Fibroblast of the conjunctiva (primary cell): ENCODE data around the gene LTC4S.

Experiments used
- DNase-seq: peaks from one replicate; pipeline ENCODE4 v3.0.0-alpha.2; 2010; ENCODE audit warnings: low read depth

Gene LTC4S

DNA sequence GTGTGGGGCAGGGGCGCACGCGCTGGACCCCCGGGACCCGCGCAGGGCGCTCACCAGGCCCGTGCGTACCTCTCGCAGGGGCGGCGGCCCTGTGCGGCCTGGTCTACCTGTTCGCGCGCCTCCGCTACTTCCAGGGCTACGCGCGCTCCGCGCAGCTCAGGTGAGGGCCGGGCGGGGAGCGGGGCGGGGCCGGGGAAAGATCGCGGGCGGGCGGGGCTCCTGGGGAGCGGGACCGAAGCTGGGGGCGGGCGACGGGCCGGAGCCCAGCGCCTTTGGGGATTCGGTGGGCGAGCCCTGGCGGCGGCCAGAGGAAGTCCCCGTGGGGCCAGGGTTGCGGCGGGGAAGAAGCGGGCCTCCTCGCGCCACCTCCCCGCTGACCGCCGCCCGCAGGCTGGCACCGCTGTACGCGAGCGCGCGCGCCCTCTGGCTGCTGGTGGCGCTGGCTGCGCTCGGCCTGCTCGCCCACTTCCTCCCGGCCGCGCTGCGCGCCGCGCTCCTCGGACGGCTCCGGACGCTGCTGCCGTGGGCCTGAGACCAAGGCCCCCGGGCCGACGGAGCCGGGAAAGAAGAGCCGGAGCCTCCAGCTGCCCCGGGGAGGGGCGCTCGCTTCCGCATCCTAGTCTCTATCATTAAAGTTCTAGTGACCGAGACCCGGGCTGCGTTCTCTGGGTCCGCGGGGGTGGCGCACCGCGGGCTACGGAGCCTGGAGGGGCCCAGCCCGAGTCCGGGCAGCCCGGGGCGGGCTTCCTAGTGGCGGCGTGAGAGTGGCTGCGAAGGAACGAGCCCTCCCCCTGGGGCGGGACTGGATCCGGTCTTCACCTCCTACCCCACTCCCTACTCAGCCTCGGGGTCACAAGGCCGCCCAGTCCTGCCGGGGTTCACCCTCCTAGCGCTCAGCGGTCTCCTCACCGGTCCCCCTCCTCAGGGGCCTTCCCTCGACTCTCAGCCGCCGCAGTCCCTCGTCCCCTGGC is 2.4 kb downstream of the LTC4S start:
- peak; percentile 51 for DNase-seq

DNA sequence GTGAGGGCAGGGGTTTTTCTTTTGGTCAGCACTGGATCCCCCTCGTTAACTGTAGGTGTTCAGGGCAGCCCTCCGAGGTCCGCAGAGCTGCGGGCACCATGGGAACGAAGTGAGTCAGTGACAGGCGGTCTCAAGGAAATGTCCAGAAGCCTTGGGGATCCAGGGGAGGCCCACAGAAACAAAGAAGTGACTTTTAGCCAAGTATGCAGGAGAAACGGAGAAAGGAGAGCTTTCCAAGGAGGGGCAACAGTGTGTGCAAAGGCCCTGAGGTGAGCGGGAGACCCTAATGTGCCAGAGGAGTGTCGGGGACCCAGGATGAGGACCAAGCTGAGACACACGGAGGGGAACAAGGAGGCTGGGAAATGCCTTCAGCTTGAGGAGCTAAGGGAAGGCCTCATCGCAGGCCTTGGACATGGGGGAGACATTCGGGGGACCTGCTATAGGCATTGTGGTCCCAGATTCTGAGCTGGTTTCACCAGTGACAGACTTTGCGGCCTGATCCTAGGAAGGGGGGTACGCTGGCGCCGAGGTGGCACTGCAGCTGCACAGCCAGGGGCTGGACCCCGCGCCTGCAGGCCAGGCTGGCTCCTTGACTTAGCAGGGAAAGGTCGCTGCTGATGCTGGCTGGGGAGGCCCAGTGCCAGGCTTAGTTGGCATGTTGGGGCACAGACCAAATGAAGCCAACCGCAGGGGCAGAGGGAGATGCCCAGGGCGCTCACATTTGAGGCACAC is 3.3 kb downstream of the LTC4S start:
- DNase-seq = no peak

DNA sequence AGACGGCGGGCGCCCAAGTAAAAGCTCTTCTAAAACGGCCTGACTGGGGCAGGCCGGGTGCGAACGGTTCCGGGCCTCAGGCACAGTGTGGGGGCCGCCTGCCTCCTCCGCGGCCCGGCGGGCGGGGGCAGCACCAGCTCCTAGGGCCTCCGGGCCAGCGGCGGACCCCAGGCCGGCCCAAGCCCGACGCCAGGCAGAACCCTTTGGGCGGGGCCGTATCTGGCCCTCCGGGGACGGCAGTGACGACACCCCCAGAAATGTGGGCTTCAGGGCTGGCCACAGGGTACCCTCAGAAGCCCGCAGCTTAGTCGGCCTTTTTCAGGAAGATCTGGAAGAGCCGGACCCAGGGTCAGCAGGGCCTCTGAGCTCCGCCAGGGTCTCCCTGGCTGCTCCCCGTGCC is 4.0 kb downstream of the LTC4S start:
- DNase-seq = no peak

DNA sequence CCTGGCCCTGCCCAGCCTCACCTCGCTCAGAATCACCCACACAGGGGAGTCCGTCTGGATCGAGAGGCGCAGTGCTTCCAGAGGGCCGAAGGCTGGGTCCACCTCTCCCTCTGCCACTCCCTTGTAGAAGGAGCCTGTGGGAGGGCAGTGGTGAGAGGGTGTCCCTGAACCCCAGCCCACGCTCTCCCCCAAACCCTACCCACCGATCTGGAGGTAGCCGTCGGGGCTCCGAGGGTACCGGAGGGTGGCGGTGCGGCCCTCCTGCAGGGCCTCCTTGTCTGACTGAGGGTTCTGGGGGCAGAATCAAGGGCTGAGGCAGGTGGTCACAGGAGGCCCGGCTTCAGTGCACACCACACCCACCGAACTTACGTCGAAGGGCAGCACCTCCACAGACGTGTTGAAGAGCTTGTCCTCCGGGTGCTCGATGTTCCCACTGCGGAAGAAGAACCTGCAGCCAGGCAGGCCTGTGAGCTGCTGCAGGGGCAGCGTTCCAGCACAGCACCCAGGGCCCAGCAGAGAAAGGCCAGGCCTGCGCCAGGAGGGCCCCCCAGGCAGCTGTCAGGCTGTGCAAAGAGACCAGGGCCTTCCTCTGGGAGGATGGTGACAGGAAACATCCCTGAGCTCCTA is 4.5 kb downstream of the LTC4S start:
- no peak for DNase-seq

DNA sequence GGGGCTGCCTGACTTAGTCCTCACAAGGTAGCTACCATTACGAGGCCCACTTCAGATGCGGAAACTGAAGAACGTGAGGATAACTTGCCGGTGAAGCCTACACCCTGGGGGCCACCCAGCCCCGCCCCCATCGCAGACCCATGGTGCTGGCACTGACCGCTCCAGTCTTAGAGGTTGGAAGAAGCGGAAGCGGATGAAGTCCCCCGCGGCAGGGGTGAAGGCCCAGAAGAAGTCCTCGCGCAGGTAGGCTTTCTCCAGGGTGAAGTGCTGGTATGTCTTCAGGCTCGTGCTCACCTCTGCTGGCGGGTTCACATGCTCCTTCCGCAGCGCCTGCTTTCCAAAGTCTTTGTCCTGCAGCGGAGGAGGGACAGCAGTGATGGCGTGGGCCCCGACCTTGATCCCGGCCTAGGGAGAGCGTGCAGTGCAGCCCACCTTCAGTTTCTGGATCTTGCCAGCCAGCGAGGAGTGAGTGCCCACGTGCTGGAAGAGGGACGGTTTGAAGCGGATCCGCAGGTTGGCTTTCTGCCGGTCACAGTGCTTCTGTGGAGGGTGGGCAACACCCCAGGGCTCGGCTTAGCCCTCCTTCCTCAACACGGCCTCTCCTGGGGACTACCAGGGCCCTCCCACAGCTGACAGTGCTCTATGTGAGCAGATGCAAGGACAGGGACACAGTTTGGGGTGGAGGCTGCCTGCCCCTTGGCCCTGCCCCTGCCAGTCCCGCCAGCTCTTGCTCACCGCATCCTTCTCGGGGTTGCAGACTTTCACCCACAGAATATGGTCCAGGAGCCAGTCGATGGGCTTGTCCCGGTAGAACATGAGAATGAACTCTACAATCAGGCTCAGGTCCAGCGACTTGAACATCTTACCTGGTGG is 5.2 kb downstream of the LTC4S start:
- no peak for DNase-seq

DNA sequence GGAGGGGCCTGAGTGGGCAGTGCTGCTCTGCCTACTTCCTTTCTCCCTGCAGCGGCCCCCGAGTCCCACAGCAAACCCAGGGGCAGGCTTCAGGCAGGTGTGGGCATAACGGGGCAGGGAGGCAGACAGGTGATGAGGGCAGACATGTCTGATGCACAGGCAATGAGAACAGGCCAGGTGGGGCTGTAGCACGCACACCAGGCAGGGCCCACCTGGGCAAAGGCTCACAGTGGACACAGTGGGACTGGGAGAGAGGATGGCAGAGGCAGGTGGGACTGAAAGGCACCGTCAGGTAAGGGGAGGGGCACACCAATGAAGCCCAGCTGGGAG is 5.8 kb downstream of the LTC4S start:
- DNase-seq = no peak

DNA sequence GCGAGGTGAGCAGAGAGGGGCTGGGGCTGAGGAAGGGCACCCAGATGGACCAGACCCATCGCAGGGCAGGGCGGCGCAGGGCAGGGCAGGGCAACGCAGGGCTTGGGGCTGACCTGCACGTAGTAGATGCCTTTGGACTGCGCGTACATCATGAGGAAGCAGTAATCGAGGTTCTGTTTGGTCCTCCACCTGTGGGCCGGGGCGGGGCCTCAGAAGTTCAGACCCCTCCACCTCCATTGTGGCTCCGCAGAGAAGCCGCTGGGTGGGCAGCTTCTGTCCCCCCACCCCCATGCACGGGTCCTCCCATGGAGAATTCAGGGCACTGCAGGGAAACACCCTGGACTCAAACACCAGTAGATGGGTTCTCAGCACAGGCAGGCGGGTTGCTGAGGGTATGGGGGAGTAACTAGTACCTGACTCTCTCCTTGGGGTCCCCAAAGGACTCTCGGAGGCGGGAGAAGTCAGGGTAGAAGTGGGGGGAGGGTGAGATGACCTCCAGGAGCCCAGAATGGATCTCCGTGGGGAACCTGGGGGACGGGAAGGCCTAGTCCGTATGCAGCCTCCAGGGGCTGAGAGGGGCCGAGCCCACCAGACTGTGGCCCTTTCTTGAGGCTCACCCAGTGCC is 6.4 kb downstream of the LTC4S start:
- no peak for DNase-seq

DNA sequence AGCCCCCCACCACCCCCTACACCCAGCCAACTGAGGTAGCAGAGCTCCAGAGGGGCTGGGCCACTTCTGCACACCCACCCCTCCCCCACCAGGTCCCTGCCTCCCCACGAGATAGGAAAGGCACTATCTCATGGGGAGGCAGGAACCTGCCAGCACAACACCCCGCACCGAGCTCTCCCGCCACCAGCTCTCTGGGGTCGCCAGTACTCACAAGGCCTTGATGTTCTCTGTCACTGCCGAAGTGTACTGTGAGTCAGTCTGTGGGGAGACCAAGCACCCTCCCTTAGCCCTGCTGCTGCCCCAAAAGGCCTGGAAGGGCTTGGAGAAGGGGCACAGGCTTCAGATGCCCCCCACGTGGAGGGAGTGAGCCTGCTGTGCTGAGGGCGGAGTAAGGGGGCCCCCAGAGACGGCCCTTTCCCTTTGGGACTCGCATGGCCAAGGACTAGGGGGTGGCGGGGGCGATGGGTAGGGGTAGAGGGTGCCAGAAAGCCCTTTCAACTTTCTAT is 7.0 kb downstream of the LTC4S start:
- DNase-seq = no peak

DNA sequence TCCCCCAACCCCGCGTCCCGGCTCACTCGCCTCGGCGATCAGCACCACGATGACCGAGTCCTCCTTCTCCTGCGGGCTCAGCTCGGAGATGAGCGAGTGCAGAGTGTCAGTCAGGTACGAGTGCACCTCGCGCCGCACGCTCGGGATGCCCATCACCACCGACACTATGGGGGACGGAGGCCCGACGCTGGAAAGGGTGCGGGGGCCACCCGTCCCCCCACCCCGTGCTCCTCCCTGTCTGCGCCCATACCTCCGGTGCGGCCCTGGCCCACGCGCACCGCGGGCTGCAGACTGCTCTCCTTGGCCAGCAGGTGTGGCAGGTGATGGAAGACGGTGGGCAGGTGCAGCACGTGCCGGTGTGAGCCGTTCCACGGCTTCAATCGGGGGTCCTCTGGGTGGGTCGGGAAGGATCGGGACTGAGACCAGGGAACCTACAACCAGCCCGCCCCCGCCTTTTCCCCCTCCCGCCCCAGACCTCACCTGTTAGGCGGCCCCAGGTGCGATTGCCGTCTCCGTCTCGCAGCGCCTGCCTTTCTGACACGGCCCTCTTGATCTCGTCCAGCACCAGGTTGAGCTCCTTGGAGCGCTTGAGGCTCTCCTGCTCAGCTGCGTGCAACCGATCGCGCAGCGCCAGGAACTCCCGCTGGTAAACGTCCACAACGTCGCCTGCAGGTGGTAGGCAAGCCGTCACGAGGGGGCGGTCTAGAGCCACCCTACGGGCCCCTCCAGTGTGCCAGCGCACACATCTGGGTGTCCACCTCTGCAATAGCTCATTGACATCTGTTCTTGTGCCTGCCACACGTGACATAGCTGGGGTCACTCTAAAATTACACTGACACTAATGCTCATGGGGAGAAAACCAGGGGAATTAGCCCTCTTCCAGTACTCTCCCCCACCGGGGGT is 7.8 kb downstream of the LTC4S start:
- no peak for DNase-seq

DNA sequence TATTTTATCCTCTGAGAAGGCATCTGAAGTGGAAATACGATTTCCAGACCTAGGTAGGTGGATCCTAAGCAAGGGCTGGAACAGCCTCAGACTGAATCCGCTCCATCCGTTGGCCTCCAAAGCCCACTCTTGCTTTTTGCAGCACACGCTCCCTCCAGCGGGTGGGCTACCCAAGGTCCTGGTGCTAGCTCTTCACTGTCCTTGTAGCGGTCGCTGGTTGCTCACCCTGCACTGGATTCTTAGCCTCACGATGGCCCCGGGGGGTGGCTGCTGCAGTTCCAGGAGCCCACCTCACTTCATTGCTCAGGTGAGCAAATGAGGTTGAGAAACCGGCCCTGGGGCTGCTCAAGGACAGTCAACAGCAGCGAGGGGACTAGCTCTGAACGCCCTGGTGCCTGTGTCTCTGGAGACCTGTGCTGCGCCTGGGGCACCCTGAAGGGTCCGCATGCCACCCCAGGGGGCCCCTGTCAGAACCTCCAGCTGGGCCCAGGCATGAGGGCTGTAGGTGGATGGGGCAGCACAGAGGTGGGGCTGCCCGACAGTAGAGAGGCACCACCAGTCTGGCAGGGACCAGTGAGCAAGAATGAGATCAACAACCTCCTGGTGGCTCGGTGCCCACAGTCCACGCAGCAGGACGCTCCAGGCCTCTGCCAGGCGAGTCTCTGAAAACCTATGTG is 8.6 kb downstream of the LTC4S start:
- no peak for DNase-seq

DNA sequence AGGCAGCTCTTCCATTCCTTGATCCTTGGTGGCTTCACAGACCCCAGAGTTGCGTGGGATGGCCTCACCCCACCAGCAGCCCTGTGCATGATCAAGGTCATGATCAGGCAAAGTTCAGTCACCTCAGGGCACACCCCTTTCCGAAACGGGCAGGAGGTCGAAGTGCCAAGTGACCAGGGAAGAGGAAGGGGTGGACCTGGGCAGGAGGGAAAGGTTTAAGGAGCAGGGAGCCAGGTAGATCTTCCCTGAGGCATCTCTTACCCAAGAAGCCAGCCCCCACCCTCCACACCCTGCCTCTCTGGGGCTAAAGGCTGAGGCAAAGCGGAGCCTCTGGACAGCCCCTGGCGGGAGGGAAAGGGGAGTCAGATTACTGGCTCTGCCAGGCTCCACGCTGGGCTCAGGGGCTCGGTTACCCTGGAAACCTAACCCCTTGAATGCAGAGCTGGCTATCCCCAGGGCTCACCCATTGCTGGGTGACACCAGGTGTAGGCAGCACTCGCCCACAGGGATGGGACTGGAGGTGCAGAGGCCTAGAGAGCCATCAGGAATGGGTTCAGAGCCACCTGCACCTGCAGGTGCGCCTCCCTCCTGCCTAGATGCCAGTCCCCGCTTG is 9.3 kb downstream of the LTC4S start:
- no peak for DNase-seq

DNA sequence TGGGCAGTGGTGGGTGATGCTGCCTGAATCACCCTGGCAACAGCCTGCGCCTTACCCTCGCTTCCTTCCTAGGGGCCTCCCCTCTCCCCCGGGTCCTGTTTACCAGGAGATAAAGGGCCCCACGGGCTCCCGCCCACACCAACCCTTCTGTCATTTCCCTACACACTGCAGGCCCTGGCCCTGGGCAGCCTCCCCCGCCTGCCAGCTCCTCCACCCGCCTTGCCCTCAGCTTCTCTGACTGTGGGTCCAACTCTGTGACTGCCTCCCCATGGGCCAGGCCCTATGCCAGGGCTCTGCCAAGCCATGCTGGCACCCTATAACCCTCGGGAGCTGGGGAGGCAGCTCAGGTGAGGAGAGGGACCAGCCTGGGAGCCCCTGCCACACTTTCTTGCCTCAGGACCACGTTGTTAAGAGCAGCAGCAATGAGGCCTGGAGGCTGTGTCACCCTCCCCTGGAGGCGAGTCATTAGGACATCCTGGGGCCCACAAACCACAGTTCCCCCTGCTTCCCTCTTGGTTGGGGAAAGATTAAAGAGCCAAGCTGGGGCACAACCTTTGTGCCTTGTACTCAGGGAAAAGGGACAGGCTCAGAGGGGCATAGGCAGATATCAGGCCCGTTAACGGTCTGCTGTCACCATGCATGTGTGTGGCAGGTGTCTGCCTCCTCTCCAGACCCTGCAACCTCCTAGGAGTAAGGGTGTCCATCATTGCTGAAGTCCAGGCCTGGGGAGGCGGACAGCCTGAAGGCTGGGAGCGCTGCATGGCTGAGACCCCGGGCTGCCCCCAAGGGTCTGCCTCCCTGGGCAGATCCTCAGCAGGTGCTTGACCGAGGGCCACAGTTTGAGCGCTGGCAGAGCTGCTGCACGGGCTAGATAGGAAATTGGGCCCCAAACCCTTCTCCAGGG is 10.1 kb downstream of the LTC4S start:
- no peak for DNase-seq

DNA sequence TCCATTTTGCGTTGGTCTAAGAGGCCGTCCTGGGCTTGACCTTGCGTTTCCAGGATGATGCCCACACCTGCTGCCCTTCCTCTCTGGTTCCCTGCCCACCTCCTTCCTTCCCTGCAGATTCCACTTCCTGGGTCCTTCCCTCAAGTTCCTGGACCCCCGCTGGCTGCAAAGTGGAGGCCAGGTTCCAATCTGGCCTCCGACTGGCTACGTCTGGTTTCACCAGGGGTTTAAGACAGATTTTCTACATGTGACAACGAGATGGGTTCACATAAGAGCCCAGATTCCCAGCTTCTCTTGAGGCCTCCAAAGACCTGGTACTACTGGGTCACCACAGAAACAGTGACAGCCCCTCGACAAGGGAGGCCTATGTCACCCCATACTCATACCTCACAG is 10.8 kb downstream of the LTC4S start:
- DNase-seq = no peak

DNA sequence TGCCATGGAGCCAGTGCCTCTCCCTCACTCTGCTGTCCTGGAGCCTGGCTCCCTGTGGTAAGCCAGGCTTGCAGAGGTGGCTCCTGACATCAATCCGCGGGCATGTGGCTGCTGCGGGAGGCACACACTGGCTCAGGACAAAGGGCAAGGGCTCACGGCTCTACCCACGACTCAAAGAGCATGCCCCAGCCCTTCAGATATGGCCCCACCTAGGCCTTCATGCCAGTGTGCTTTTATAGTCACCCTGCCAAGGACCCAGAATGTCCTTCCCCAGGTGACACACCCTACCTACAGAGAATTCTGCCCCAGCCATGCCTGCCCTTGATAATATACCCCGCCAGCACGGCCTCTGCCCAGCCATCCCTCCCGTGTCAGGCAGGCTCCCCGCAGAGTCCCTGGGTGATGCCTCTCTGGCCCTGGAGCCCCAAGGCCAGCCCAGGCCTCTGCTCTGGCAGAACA is 11.3 kb downstream of the LTC4S start:
- no peak for DNase-seq

DNA sequence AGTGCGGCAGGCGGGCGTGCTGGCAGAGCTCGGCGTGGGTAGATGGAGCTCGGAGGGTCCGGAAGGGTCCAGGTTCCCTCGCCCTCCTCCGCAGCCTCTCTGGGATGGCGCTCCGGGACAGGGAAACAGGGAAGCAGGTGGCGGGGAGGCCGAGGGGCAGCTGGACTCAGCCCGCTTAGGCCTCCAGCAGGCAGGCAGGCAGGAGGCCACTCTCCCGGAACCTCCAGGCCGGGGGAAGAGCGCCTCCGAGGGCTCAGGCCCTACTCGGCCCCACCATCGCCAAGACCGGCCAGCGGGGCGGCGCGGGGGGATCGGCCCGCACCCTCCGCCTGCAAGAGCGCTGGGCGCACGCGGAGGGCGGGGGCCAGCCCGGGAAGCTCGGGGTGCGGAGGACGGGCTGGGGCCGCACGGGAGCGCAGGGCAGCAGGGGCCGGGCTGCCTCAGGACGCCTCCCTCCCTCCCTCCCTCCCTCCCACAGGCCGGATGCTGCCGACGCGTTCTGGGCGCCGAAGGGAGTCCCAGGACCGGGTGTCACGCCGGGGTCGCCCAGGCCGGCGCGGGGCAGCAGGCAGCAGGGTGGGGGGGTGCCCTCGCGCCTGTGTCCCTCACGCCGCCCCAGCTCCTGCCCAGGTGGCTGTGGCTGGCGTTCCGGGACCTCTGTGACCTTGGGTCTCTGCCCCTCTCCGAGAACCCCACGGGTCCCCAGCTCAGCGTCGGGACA is 11.9 kb downstream of the LTC4S start:
- DNase-seq = no peak

DNA sequence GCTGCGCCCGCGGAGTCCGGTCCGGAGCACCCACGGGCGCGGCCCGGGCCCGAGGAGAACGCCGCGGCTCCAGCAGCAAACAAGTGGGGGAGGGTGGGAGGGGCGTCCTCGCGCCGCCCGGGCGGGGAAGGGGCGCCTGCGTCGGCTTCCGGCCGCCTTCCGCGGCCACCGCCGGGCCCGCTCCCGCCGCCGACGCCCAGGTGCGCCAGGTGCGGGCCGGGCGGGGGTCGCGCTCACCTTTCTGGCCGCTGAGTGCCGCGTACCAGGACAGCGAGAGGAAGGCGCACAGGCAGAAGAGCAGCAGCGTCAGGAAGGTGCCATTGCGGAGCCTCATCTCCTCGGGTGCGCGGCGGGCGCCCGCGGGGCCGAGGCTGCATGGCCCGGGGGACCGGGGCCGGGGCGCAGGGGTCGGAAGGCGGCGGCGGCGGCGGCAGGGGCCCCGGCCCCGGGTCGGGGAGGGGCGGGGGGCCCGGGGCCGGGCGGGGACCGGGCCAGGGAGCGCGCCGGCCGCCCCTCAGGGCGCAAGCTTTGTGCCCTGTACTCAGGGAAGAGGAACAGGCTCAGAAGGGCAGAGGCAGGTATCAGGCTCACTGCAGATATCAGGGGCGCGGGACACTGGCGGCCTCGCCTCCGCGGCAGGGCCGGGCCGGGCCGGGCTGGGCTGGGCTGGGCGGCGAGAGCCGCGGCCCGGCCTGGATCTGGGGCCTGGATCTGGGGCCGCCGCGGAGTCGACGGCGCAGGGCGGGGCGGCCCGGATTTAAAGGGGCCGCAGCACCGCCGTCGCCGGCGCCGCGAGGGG is 12.7 kb downstream of the LTC4S start, which contains the start of gene MGAT4B:
MGAT4B (minus strand) TSS at position 617 of the 799 bp plus-strand sequence; CDS start at position 334, 283 bp downstream.
- DNase-seq = no peak
